Activated CD4-positive, alpha-beta T cell treated with anti-CD3 and anti-CD28 coated beads, Interleukin-10, Interleukin-2, amounts not matched to agents 100 ng/mL and 50 ng/mL, durations not matched to agents 16 hours and 8 hours (primary cell): Measurements from ENCODE around the gene DACT2.
"Not testable (repeated sequence)": the region's sequence is repeated elsewhere in the genome, so short reads cannot be mapped to it uniquely, and the experiment has no call there.

ENCODE experiments used
- DNase-seq: peaks from one replicate; pipeline ENCODE4 v3.0.0-alpha.2; 2020

Gene DACT2

GRCh38 chr6:168318579-168319278, 848 bp downstream of the DACT2 start:
- DNase-seq: no peak

DNA sequence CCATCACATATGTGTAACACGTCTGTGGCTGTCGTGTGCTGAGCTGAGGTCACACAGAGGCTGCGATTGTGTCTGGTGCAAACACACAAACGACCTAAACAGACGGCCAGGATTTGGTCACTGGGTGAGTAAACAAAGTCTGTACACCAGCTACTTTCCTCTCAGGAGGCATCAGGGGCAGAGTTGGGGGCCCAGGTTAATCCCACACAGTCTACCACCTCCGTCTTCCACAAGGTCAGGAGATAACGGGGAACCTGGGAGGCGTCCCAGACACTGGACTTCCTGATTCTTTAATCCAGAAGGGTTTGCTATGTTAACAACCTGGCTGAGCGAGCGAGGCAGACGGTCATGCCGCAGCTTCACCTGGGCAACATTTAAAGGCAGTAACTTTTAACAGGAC, 1.5 kb downstream of the DACT2 start:
- DNase-seq: no peak

DNA sequence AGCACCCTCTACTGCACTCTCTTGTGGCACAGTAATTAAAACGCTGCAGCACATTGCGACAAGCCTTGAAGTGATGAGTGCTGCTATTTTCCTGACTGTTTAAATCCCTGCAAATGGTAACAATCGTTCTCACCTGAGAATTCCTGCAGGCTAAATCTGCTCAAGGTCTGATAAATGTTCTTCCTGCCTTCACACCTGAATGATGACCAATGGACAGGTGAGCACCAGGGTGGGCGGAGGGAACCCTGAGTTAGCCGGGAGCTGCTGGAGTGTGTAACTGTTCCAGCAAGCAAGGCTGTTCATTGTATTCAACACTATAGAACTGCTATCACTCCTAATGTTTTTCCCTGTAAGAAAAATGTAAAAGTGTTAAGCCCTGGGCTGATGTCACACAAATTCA, 4.0 kb downstream of the DACT2 start:
- no peak for DNase-seq

DNA sequence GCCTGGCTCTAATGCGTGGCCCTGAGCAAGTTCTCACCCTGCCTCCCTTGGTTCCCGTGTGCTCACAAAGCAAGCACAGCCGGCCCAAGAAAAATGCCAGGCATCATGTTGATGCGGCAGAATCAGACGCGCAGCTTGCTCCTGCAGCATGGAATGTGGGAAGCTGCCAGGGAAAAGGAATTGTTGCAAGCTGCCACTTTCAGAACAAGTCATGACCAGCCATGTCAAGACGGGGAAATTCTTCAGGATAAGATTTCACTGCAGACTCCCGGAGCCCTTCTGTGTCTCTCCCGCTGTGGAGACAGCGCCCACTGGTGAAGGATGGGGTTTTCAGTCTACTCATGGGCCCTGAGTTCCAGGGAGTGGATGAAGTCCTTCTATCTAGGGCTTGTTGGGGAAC, 4.6 kb downstream of the DACT2 start:
- DNase-seq: no peak

DNA sequence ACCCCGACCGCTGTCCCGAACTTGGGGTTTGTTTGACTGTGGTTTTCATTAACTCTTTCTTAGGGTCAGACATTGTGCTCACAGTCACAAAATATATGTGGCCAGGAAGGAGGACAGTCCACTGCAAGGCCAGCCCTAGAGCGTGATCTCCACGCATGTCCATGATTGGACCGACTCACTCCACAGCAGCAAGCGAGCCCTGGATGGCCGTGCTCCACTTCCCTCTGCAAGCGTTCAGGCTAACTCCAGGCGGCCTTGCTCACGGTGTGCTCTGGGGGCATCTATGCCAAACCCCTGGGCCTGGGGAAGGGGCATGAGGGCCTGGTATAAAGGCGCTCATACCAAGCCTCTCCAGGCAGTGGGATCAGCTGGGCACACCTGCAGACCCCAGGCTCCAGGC, 5.6 kb downstream of the DACT2 start:
- DNase-seq: no peak

GRCh38 chr6:168313431-168314011, 6.1 kb downstream of the DACT2 start:
- DNase-seq: no peak

DNA sequence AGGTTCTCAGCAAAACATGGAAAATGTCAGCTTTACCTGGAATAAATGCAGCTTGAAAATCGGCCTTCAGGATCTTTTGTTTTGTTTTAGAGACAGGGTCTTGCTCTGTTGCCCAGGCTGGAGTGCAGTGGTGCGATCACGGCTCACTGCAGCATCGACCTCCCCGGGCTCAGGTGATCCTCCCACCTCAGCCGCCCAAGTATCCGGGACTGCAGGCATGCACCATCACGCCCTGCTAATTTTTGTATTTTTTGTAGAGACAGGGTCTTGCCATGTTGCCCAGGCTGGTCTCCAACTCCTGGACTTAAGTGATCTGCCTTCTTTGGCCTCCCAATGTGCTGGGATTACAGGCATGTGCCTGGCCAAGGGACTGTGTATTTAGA, 7.5 kb downstream of the DACT2 start:
- DNase-seq: not testable (repeated sequence)

DNA sequence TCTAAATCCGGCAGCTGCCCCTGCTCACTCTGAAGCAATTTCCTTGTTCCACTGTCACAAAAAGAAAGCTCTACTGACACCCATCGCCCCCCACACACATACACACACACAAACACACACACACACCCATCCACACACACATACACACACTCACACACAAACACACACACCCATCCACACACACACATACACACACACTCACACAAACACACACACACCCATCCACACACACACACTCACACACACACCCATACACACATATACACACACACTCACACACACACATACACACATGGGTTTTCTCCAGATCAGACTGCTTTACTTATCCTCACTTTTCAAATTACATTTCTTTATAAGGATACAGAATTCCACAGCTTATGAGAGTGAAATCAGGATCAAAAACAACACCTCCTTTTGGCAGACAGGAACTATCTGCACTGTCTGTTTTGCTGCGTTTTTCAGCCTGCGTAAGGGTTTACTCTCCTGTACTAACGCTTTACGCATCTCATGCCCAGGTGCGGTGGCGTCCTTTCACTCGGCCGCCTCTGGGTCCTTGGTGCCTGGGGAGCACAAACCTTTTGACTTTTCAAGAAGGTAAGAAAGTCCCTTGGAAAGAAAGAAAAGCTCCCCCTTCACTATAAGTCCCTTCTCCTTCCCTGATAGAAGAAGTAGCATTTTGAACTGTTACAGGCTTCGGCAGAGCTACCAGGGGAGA, 8.0 kb downstream of the DACT2 start:
- DNase-seq: no peak

DNA sequence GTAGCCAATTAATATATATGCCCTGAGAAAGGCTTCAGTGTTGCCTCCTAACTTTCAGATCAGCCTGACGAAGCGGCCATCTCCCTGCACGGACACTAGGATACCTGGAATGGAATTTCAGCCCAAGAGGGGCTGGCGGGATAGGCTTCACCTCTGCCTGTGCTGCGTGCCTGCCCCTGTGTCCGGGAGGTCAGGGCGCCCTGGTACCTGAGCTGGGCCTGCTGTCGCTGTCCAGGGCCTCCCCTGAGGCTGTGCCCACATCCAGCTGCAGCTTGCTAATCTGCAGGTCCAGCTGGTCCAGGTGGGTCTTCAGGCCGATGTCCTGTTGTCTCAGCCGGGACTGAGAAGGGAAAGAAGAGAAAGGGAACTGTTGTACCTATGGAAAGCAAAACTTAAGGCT, 8.6 kb downstream of the DACT2 start:
- DNase-seq: no peak

DNA sequence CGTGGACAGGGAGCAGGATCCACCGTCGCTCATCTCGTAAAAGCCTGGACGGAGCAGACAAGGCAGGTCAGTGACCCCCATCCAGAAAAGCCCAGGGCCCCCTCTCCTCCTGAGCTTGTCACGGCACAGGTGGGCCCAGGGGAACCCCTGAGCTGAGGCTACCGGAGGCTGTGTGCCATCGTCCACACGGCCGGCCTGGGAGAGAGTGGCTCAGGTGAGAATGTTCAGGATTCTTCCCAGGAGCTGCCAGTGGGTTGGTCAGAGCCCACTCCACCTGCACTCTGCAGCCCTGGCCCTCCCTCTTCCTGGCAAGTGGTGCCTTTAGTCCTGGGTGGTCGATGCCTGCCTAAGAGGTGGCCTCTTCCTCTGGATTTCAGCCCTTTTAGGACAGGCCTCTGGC, 9.2 kb downstream of the DACT2 start:
- no peak for DNase-seq

DNA sequence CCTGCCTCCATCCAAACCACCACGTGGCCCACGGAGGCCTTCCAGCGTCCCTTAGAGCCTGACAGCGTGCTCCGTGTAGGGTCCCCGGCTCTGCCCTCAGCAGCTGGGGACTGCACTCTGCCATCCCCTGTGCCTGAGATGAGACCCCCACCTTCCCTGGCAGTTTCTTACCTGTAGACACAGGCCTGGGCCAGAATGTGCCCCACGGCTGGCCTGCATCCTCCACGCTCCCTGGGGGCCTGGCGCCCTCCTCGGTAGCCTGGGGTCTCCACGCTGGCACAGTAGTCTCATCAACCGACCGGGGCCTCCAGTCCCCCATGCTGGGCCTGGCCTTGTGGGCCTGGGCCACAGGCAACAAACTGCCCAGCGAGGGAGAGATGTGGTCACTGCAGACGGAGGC, 9.6 kb downstream of the DACT2 start:
- no peak for DNase-seq

DNA sequence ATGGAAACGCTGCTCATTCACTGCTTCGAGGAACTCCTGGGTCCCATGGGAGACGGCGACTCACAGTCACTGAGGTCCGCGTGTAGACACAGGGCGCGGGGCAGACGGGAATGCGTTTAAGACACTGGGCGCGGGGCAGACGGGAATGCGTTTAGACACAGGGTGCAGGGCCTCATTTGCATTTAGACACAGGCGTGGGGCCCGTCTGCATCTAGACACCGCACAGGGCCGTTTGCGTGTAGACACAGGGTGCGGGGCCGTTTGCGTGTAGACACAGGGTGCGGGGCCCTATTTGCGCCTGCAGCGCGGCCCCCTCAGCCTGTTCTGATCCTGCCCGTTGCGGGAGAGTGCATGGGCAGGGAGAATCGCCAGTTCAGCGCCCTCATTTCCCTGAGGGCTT, 10.4 kb downstream of the DACT2 start:
- no peak for DNase-seq

- DNase-seq: no peak
These were observed 11.0 kb downstream of the DACT2 start for GRCh38 chr6:168308390-168309144.

DNA sequence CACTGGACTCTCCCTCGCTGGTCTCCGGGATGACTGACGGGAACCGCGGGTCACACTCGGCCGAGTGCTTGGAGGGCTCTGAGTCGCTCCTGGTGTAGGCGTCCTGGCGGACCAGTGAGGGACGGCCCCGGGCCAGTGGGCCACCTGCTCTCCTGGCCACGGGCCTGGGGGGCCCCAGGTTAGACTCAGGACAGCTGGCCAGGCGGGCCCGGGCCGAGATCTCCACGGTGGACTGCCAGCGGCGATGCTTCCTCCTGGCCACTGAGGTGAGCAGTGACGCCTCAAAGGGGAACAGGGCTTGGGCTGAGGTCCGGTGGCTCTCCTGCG, 11.9 kb downstream of the DACT2 start:
- no peak for DNase-seq

- DNase-seq: no peak
These were observed 12.4 kb downstream of the DACT2 start for GRCh38 chr6:168307015-168307694.

DNA sequence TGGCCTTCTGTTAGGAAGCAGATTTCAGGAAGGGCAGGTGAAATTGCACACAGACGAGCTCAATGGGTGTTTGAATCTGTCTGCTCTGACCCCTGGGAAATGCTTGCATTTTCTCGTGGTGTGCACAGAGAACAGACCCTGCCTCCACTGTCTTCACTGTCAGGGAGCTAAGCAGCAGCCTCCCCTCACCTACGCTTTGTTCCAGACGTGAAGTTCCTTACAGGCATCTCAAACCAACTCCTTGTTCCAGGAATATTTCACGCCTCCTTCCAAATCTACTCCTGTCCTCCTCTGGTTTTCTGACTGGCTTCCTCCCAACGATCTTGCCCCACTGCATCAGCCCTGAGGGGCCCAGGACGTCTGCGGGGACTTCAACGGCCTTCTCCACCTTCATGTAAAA, 13.7 kb downstream of the DACT2 start:
- no peak for DNase-seq

- no peak for DNase-seq
These were observed 14.4 kb downstream of the DACT2 start for GRCh38 chr6:168305096-168305749.

DNA sequence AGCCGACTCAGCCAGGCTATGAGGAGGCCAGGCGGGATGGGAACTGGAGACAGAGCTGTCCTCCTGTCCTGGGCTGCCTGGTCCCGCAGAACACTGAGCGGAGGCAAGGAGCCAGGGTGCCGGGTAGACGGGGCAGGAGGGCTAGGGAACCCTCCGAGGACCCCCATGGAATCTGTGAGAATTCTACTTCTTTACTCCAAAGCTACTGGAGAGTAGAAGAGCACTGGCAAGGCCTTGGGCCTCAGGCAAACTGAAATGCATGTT, 14.9 kb downstream of the DACT2 start:
- no peak for DNase-seq

DNA sequence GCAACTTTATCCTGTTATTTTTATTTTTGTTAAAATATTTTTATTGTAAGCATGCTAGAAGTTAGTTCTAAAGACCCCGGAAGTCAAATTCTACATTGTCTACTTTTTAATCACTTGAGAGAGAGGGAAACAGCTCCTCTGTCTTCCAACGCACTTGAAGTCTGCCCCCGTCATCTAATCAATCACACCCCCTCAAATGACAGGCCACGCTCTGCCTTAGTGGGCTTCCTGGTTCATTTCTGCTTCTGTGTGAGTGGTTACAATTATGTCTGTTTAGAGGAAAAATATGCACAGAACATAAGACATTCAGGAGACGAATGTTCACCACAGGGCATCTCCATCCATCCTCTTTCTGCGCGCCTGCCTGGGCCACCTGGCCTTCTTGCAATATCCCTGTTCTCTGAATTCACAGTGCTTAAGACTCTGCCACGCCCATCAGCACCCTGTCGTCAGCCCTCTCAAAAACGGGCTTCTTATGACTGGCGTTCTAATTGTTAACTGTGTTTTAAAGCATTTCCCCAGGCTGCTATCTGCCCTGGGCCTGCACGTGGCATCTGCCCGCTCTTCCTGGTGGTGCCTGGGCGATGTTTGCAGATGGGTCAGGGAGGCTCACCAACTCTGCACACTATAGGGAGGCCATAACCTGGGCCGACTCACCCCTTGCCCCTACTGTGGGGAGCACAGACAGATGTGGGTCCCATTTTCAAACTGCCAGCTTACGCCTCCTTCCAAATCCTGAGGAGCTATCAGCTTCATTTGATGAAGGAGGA, 15.4 kb downstream of the DACT2 start:
- DNase-seq: no peak

DNA sequence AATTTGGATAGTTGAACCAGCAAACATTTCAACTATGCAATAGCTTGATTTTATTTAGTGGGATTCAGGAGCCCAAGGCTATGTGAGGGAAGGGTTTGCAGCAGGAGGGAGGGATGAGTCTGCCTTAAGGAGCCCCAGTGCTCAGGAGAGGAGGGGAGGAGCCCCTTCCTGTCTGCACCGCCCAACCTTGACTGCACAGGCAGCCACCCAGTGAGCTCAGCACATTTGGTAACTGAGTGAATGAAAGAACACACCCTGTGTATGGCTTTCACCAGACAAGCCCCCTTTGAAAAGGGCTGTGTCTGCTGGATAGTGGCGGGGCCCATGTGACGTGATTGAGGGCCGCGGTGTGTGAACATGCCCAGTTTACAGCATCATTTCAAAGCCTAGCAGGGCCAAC, 17.0 kb downstream of the DACT2 start:
- DNase-seq: no peak

GRCh38 chr6:168301648-168302398, 17.8 kb downstream of the DACT2 start:
- no peak for DNase-seq
